ENCODE results near the gene TLE4.

DNA sequence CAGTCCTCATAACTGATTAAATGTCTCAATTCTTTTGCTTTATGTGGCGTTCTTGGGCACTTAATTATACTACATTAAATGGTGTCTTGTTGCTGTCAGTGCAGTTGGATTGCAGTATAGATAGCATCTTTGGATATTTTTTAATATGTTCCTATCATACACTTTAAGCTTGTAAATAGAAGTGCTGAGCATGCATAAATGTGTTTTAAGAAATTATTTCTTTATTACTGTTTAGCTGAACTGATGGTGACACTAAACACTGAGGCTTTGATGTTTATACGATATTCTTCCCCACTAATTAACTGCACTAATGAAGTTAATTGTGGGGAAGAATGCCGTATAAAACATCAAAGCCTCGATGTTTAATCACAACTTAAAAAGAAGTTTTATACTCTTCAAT lies 116.6 kb downstream of the TLE4 start:
- TF ChIP-seq TAF1 (IDR thresholded peaks at IDR 0.05; ENCODE audit: borderline replicate concordance, low read depth, low read length) = no peak
- no peak for TF ChIP-seq POLR2AphosphoS5 (IDR thresholded peaks at IDR 0.05; ENCODE audit: low read depth, low read length)
- TF ChIP-seq POLR2A (IDR thresholded peaks at IDR 0.05; ENCODE audit: low read depth, low read length) = no peak
